Effector memory CD8-positive, alpha-beta T cell (primary cell): ENCODE data around the gene NMRK2.
"Not testable (repeated sequence)": the region's sequence is repeated elsewhere in the genome, so short reads cannot be mapped to it uniquely, and the experiment has no call there.

Experiments used
- ATAC-seq: fragments of 150-1000 bp; cut with Tn5 transposase; replicated peaks from 2 replicates; pipeline ENCODE4 v1.10.0; 2021; ENCODE audit warnings: mild to moderate bottlenecking, moderate library complexity
- DNase-seq, 3 experiments: peaks; one replicate each; pipeline ENCODE4 v3.0.0; 2021
- H3K27ac Mint-ChIP-seq, 2 donors: one replicate each; pipeline ENCODE4 v1.8.0; 2022; ENCODE audit warnings: mild to moderate bottlenecking in 2 of 2, mixed read lengths in 2 of 2, moderate library complexity in 2 of 2
- H3K27me3 Mint-ChIP-seq, 2 donors: one replicate each; pipeline ENCODE4 v1.8.0; 2022; ENCODE audit warnings: mixed read lengths in 2 of 2
- H3K36me3 Mint-ChIP-seq: one replicate; pipeline ENCODE4 v1.8.0; 2022; ENCODE audit warnings: mild to moderate bottlenecking, moderate library complexity, mixed read lengths; ENCODE audit not compliant: insufficient read depth
- H3K4me1 Mint-ChIP-seq, 2 donors: one replicate each; pipeline ENCODE4 v1.8.0; 2022; ENCODE audit warnings: low read depth in 2 of 2, mixed read lengths in 2 of 2
- H3K4me3 Mint-ChIP-seq, 2 donors: one replicate each; pipeline ENCODE4 v1.8.0; 2022; ENCODE audit warnings: mild to moderate bottlenecking in 2 of 2, mixed read lengths in 2 of 2, moderate library complexity in 2 of 2
- H3K9me3 Mint-ChIP-seq, 2 donors: one replicate each; pipeline ENCODE4 v1.8.0; 2022; ENCODE audit warnings: mixed read lengths in 2 of 2
- total RNA-seq, 9 experiments: gene quantifications; one replicate each; lab custom pipeline; 2026; lab: John Stamatoyannopoulos, UW

NMRK2 gene, protein sequence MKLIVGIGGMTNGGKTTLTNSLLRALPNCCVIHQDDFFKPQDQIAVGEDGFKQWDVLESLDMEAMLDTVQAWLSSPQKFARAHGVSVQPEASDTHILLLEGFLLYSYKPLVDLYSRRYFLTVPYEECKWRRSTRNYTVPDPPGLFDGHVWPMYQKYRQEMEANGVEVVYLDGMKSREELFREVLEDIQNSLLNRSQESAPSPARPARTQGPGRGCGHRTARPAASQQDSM
- total RNA-seq = 0 to 0.06 (median 0) reads per million in 9 experiments

DNA sequence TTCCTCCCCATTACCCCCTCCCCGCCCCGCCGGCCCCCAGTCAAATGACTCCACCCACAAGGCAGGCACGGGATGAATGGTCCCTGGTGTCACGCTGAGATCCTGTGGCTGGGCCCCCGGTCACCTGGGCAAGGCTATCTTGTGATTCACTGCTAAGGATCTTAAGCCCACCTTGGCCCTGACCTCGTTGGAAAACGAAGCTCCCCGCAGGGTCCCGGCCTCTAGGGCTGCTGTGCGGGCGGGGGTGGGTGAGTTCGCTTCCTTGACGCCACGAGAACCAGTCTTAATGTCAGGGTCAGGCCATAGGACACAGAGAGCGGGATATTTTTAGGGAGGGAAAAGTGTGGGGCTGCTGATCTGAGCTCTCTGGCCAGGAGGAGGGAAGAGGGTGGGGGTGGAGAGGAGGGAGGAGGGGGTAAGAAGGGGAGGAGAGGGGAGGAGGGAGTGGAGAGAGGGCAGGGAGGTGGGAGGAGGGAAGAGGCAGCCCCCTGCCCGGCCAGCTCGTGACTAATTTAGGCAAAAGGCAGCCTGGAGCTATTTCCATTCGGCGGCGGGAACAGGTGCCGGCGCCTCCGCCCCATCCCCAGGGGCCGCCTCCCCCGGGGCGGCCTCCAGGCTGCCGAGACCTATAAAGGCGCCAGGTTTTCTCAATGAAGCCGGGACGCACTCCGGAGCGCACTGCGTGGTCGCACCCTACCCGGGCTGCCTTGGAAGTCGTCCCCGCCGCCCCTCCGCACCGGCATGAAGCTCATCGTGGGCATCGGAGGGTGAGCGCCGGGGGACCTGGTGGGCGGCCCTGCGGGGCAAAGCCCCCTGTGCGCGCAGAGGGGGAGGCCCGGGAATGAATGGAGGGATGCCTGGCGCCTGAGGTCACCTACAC, at the start of gene NMRK2:
Gene NMRK2, plus strand, starts transcription at position 139 of the 880 bp plus-strand sequence. Its CDS starts 603 bp downstream, at position 742.
- Mint-ChIP-seq H3K4me1 (no peaks in the 10 kb centered on the region), H3K9me3 (no peaks in the 10 kb centered on the region), H3K27ac (no peak within 1 kb of the TSS), H3K36me3 (no peaks in the 10 kb centered on the region), H3K27me3 (peaks cover 10 to 36% of the 10 kb centered on the region in 2 donors), H3K4me3 (no peak within 1 kb of the TSS)
- no peak for ATAC-seq
- DNase-seq = no peak

DNA sequence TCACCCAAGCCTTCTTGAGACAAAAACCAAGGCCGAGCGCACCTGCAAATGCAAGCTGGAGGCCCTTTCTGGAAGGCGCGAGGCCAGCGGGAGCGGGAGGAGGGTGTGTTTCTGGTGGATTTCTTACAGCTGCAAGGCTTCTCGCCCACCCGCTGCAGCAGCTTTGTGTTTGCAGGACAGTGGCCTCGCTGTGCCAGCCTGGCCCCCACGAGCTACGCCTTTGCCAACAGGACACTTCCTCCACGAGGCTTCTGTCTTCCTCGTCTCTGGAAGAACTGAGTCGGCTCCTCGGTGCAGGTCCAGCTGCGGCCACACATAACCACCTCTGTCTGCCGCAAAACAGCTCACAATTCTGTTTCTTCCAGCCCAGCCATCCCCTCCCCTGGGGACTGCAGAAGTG, 42.3 kb upstream of the NMRK2 start:
- no peak overlapping the region for H3K4me3 Mint-ChIP-seq
- H3K9me3 Mint-ChIP-seq = no peaks in the 10 kb centered on the region

DNA sequence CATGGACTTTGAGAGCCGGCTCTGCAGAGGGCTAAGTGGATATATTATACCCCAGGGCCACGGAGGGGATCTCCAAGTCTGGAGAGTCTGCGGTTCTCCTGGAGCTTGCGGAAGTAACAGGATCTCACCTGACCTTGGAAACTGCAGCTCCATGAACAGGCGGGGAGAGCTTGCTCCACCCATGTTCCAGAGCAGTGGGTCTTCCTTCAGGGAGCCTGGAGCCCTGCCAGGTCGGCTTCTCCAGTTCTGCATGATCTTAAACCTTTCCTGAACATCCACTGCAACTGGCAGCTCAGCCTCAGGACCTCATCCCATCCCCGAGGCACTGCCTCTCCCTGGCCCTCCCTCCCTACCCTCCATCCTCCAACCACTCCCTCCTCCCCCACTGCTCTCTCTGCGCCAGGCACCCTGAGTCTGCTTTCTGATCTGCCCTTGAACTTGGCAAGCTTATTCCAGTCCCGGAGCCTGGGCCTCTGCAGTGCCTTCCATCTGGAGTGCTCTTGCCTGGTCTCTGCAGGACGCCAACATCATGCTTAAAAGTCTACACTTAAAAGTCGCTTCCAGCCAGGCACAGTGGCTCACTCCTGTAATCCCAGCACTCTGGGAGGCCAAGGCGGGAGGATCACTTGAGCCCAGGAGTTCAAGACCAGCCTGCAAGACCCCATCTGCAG, 39.2 kb upstream of the NMRK2 start:
- H3K9me3 Mint-ChIP-seq = no peaks in the 10 kb centered on the region
- no peak overlapping the region for H3K27ac Mint-ChIP-seq
- no peak overlapping the region for H3K4me3 Mint-ChIP-seq
- no peaks in the 10 kb centered on the region for H3K27me3 Mint-ChIP-seq
- no peak for ATAC-seq
- H3K36me3 Mint-ChIP-seq = no peaks in the 10 kb centered on the region
- no peak for DNase-seq
- peaks cover 6% of the 10 kb centered on the region in 2 donors for H3K4me1 Mint-ChIP-seq

More for the DNA sequence above, 42.3 kb upstream of the NMRK2 start:
- Mint-ChIP-seq H3K27me3 (no peaks in the 10 kb centered on the region), H3K4me1 (no peaks in the 10 kb centered on the region), H3K27ac (no peak overlapping the region), H3K36me3 (no peaks in the 10 kb centered on the region)
- no peak for ATAC-seq
- no peak for DNase-seq

DNA sequence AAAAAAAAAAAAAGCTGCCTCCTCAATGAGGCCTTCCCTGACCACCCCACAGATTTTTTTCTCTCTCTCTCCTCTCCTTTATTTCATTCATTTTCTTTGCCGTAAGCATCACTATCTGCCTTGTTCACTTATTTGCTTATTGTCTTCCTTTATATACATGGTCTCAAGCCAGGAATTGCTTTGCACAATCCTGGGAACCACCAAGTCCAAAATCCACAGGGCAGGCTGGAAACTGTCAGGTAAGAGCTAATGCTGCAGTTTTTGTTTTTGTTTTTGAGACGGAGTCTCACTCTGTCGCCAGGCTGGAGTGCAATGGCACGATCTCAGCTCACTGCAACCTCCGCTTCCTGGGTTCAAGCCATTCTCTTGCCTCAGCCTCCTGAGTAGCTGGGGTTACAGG, 37.9 kb upstream of the NMRK2 start:
- not testable (repeated sequence) for H3K9me3 Mint-ChIP-seq, ATAC-seq, H3K27ac Mint-ChIP-seq, H3K27me3 Mint-ChIP-seq, H3K36me3 Mint-ChIP-seq, DNase-seq, H3K4me1 Mint-ChIP-seq, H3K4me3 Mint-ChIP-seq

DNA sequence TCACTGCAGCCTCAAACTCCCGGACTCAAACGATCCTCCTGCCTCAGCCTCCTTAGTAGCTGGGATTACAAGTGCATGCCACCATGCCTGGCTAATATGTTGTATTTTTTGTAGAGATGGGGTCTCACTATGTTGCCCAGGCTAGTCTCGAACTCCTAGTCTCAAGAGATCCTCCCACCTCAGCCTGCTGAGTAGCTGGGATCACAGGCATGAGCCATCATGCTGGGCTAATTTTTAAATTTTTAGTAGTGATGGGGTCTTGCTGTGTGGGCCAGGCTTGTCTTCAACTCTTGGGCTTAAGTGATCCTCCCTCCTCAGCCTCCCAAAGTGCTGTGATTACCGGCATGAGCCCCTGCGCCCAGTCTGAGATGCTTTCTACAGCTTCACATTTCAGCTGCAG, 37.1 kb upstream of the NMRK2 start:
- H3K4me1 Mint-ChIP-seq = peaks cover 6% of the 10 kb centered on the region in 2 donors
- no peaks in the 10 kb centered on the region for H3K36me3 Mint-ChIP-seq
- no peaks in the 10 kb centered on the region for H3K27me3 Mint-ChIP-seq
- ATAC-seq (no peak), DNase-seq (no peak)
- H3K9me3 Mint-ChIP-seq = no peaks in the 10 kb centered on the region
- no peak overlapping the region for H3K27ac Mint-ChIP-seq
- no peak overlapping the region for H3K4me3 Mint-ChIP-seq

DNA sequence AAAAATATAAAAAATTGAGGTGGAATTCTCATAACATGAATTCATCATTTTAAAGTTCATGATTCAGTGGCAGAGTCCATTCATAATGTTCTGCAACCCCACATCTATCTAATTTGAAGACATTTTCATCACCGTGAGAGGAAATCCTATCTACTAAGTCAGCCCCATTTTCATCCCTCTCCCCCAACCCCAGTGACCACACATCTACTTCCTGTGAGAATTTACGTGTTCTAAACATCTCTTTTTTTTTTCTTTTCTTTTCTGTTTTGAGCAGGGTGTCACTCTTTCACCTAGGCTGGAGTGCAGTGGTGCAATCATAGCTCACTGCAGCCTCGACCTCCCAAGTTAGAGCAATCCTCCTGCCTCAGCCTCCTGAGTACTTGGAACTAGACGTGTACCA, 34.9 kb upstream of the NMRK2 start:
- Mint-ChIP-seq H3K27me3 (peaks cover 0 to 8% of the 10 kb centered on the region in 2 donors), H3K36me3 (no peaks in the 10 kb centered on the region), H3K27ac (peak overlapping the region in 1 of 2 donors; percentile 75), H3K9me3 (no peaks in the 10 kb centered on the region), H3K4me1 (peaks cover 6% of the 10 kb centered on the region in 2 donors), H3K4me3 (peak overlapping the region in 1 of 2 donors; percentile 36)
- DNase-seq (peak in 1 of 3 experiments; percentile 22), ATAC-seq (peak; percentile 73)

DNA sequence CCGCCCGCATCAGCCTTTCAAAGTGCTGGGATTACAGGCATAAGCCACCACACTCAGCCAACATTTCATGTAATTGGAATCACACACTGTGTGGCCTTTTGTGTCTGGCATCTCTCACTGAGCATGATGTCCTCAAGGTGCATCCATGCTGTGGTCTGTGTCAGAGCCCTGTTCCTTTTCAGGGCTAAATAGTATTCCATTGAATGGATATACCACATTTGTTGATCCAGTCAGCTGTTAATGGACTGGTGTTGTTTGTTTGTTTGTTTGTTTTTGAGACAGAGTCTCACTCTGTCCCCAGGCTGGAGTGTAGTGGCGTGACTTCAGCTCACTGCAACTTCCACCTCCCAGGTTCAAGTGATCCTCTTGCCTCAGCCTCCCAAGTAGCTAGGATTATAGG, 34.4 kb upstream of the NMRK2 start:
- Mint-ChIP-seq H3K9me3 (no peaks in the 10 kb centered on the region), H3K27me3 (peaks cover 0 to 11% of the 10 kb centered on the region in 2 donors), H3K4me1 (peaks cover 6% of the 10 kb centered on the region in 2 donors), H3K36me3 (no peaks in the 10 kb centered on the region), H3K27ac (peak overlapping the region in 1 of 2 donors; percentile 75), H3K4me3 (no peak overlapping the region)
- DNase-seq (no peak), ATAC-seq (no peak)

DNA sequence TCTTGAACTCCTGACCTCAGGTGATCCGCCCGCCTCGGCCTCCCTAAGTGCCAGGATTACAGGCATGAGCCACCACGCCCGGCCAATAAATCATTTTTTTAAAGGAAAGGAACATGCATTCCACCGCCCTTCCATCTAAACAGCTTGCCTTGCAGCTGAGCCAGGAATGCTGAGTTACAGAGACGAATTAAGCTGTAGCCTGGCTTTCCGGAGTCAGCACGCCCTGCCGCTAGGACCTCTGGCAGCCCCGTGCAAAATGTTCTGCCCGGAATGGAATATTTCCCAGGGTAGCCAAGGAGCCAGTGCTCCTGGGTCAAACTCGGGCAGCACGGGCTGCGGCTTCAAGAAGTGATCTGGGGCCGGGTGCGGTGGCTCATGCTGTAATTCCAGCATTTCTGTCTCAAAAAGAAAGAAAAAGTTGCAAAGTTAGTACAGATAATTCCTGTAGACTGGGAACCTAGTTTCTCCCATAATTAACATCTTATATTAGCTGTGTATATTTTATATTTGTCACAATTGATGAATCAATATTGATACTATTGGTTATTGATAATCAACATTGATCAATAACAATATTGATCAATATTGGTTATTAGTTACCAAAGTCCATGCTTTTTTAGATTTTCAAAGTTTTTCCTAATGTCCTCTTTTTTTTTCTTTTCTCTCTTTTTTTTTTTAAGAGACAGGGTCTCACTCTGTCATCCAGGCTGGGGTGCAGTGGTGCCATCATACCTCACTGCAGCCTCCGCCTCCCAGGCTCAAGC, 33.2 kb upstream of the NMRK2 start:
- H3K27me3 Mint-ChIP-seq = peaks cover 0 to 11% of the 10 kb centered on the region in 2 donors

DNA sequence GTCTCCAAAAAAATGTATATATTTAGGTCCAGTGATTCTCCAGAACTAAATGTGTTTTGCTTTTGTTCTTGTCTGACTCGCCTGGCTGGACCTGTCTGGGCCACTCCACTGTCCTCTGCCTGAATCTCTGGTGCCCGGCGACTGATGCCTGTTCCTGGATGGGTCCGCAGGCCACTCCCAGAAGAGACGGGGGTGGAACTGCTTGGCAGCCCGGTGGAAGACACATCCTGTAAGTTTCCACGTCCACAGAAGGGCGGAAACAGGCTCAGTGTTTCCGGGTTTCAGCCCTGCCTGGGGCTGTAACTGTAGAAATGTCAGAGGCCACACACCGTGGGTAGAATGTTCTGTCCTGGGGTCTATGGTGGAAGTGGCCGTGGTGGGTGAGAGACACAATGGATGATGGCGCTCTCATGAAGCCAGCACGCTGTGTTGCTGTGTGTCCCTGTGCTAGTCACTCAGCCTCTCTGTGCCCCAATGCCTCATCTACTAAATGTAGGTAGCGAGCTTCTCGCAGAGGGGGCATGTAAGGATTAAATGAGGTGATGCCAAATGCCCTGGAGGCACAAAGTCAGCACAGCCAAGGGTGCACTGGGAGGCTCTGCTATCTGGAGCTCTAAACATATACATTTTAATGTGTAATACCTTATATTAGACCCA, 30.4 kb upstream of the NMRK2 start:
- peaks cover 0 to 23% of the 10 kb centered on the region in 2 donors for H3K27me3 Mint-ChIP-seq
- H3K27ac Mint-ChIP-seq = no peak overlapping the region
- no peaks in the 10 kb centered on the region for H3K36me3 Mint-ChIP-seq
- H3K4me3 Mint-ChIP-seq = no peak overlapping the region
- no peaks in the 10 kb centered on the region for H3K9me3 Mint-ChIP-seq
- peaks cover 6% of the 10 kb centered on the region in 2 donors for H3K4me1 Mint-ChIP-seq
- ATAC-seq (no peak), DNase-seq (no peak)

More for the DNA sequence above, 33.2 kb upstream of the NMRK2 start:
- H3K4me1 Mint-ChIP-seq = peaks cover 6% of the 10 kb centered on the region in 2 donors
- no peak overlapping the region for H3K4me3 Mint-ChIP-seq
- H3K9me3 Mint-ChIP-seq = no peaks in the 10 kb centered on the region
- H3K36me3 Mint-ChIP-seq = no peaks in the 10 kb centered on the region
- DNase-seq (no peak), ATAC-seq (no peak)
- H3K27ac Mint-ChIP-seq = no peak overlapping the region

DNA sequence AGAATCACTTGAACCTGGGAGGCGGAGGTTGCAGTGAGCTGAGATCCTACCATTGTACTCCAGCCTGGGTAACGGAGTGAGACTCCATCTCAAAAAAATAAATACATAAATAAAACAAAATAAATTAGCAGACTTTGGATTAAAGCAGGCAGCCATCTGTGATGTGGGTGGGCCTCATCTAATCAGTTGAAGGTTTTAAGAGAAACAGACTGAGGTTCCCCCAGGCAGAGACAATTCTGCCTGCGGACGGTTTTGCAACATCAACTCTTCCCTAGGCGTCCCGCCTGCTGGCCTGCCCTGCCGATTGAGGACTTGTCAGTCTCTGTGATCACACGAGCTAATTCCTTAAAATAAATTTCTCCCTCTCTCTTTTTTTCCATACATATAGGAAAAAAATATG, 28.6 kb upstream of the NMRK2 start:
- ATAC-seq = no peak
- no peak overlapping the region for H3K27ac Mint-ChIP-seq
- H3K27me3 Mint-ChIP-seq = peaks cover 0 to 28% of the 10 kb centered on the region in 2 donors

DNA sequence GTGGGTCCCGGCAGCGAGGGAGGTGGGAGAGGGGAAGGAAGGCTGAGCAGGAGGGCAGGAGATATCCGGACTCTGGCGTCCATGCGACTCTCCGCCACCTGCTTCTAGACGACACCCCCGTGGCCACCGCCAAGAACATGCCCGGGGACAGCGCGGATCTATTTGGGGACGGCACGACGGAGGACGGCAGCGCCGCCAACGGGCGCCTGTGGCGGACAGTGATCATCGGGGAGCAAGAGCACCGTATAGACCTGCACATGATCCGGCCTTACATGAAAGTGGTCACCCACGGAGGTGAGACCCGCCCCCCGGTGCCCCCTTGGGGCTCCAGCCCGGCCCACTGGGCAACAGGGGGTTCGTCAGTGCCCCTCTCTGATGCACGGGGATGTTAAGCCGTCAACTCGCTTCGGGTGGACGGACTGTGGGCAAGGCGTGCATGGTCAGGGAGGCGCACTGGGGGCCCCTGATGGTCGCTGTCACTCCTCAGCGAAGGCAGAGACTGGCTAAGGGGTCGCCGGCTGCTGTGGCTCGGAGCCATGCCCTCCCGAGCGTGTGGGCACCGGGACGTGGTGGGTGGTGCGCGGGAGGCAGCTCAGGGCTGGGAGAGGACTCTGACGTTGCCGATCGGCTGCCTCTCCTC, 25.1 kb upstream of the NMRK2 start:
- Mint-ChIP-seq H3K36me3 (no peaks in the 10 kb centered on the region), H3K27me3 (peaks cover 0 to 22% of the 10 kb centered on the region in 2 donors), H3K9me3 (no peaks in the 10 kb centered on the region), H3K27ac (no peak overlapping the region), H3K4me3 (no peak overlapping the region), H3K4me1 (no peaks in the 10 kb centered on the region)
- ATAC-seq (no peak), DNase-seq (no peak)

More for the DNA sequence above, 28.6 kb upstream of the NMRK2 start:
- Mint-ChIP-seq H3K36me3 (no peaks in the 10 kb centered on the region), H3K9me3 (no peaks in the 10 kb centered on the region), H3K4me1 (no peaks in the 10 kb centered on the region), H3K4me3 (no peak overlapping the region)
- no peak for DNase-seq
